Gastrocnemius medialis (tissue), 4 donors: ENCODE results near the gene ARID5B. TPM values are rescaled to one million over a fixed set of nuclear protein-coding genes. Genes with fewer than 3 reads are reported as not detected.
A peak's percentile ranks its signal among the peaks of the same experiment; 100 is the strongest.

Source experiments
- ATAC-seq, 2 donors: fragments of 150-250 bp; one replicate each; pipeline ENCODE4 v1.9.1; 2016
- DNase-seq, 2 donors: peaks; one replicate each; pipeline ENCODE4 v3.0.0-alpha.2; 2019
- H3K27ac ChIP-seq, 4 donors: fragments of 200-600 bp; sonication (generic); 1 replicate in 1 of 4; 2 replicates in 3 of 4; pipeline ENCODE4 v1.5.1; 2016 to 2018; ENCODE audit warnings: mild to moderate bottlenecking in 2 of 4, moderate library complexity in 1 of 4
- H3K27me3 ChIP-seq, 3 donors: fragments of 200-600 bp; sonication (generic) in 2 of 3; 1 replicate in 1 of 3; 2 replicates in 2 of 3; pipeline versions ENCODE4 v1.5.1 to v1.6.0; 2016 to 2019; ENCODE audit warnings: mild to moderate bottlenecking in 1 of 3, moderate library complexity in 1 of 3
- H3K36me3 ChIP-seq, 2 donors: fragments of 200-600 bp; sonication (generic) in 1 of 2; one replicate each; pipeline ENCODE4 v1.5.1; 2017 to 2018
- H3K4me1 ChIP-seq, 2 donors: fragments of 200-600 bp; sonication (generic) in 1 of 2; one replicate each; pipeline ENCODE4 v1.5.1; 2016 to 2017; ENCODE audit warnings: mild to moderate bottlenecking in 2 of 2
- H3K4me3 ChIP-seq, 4 donors: fragments of 200-600 bp; sonication (generic) in 3 of 4; 1 replicate in 1 of 4; 2 replicates in 3 of 4; pipeline ENCODE4 v1.5.1; 2016 to 2019; ENCODE audit warnings: mild to moderate bottlenecking in 2 of 4
- H3K9me3 ChIP-seq, 3 donors: fragments of 200-600 bp; sonication (generic) in 2 of 3; 1 replicate in 1 of 3; 2 replicates in 2 of 3; pipeline ENCODE4 v1.5.1; 2016 to 2019
- POLR2A ChIP-seq, 2 donors: fragments of 450-650 bp; IDR thresholded peaks; one replicate each; pipeline ENCODE4 v1.6.1; 2017; ENCODE audit warnings: antibody characterized with exemption in 2 of 2, mild to moderate bottlenecking in 2 of 2, moderate library complexity in 2 of 2
- in situ Hi-C, 4 donors: fragments of 200-750 bp; cut with MboI; loops; one replicate each; pipeline versions ENCODE4 v1.15.0 to v1.8.0; 2017; ENCODE audit warnings: low sequenced_read_pairs in 4 of 4
- intact Hi-C: fragments of 100-400 bp; cut with DNase I; formaldehyde crosslinking; loops from one replicate; pipeline ENCODE4 v1.15.1; 2023; ENCODE audit warnings: low total_unique reads
- total RNA-seq, 4 donors: library from RNA; depleted of rRNA; stranded (reverse); fragments of >200 nt; gene quantifications; one replicate each; pipeline versions ENCODE4 v1.1.0 to v1.2.3, GENCODE V29; 2016
- TF ChIP-seq, protein P1 (sequence below), 5 experiments: fragments of 450-650 bp in 3 of 5; fragments of 200-600 bp in 2 of 5; sonication (generic) in 2 of 5; IDR thresholded peaks in 4 of 5; conservative IDR thresholded peaks in 1 of 5; 1 replicate in 4 of 5; 2 replicates in 1 of 5; pipeline ENCODE4 v1.5.1; 2016 to 2019; ENCODE audit warnings: antibody characterized with exemption in 5 of 5, mild to moderate bottlenecking in 3 of 5, moderate library complexity in 3 of 5

ARID5B gene
- total RNA-seq, 4 donors from 2014 or later: 156 to 512 (median 263) TPM

DNA sequence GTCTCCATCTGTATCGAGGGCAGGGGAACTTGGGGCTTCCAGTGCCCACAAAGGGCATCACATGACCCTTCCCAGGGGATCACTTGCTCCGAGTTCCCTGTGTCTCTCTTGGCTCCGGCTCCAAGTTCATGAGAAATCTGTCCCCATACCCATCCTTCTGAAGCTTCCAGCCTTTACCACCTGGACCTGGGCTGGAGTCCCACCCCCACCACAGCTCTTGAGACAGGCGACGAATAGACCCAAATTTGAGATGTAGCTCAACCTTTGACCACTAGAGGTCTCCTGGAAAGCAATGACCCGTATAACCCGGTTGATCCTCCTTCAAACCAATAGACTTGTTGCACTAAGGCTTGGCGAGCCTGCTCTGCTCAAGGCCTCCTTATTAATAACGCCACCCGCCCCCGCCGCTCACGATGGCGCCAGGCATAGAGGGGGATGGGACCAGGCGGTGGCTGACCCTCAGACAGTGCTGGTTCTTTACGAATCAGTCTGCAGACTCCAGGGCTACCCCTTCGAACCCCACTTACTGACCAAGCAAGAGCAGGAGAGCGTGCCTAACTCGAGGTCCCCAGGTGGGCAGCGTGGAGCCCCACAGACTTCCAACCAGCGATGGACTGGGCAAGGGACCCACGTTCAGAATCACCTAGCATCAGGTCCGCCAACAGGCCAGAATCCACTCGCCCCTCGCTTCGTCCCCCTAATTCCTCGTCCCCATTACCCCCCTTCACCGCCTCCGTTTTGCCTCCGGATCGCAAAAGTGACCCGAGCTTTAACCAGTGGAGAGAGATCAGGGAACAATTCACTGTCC is 4.4 kb upstream of the ARID5B start:
- intact Hi-C loops: loop anchor here (2.0 kb wide), 1 partner anchor 348 kb away; no protein-coding TSS in a partner anchor

GRCh38 chr10:61897671-61898434 is 3.6 kb upstream of the ARID5B start:
- intact Hi-C loops: loop anchor here (2.0 kb wide), 1 partner anchor 347 kb away; no protein-coding TSS in a partner anchor
- Histone ChIP-seq H3K4me3 (peak overlapping the region; percentile 43 to 49 (median 44)), H3K36me3 (no peaks in the 10 kb centered on the region), H3K4me1 (peaks cover 22 to 41% of the 10 kb centered on the region in 2 donors), H3K9me3 (no peaks in the 10 kb centered on the region), H3K27me3 (no peaks in the 10 kb centered on the region), H3K27ac (peak overlapping the region; percentile 19 to 54 (median 46))
- no peak for ATAC-seq
- DNase-seq: peak in 1 of 2 donors; percentile 21
- in situ Hi-C loops: loop anchor here (5.0 to 25.0 kb wide), 4 partner anchors 337 to 364 kb away; partner anchors contain the start of gene RTKN2 (in 2 of the 4)
- no peak for TF ChIP-seq POLR2A (IDR thresholded peaks at IDR 0.05)
- TF ChIP-seq, protein P1, sequence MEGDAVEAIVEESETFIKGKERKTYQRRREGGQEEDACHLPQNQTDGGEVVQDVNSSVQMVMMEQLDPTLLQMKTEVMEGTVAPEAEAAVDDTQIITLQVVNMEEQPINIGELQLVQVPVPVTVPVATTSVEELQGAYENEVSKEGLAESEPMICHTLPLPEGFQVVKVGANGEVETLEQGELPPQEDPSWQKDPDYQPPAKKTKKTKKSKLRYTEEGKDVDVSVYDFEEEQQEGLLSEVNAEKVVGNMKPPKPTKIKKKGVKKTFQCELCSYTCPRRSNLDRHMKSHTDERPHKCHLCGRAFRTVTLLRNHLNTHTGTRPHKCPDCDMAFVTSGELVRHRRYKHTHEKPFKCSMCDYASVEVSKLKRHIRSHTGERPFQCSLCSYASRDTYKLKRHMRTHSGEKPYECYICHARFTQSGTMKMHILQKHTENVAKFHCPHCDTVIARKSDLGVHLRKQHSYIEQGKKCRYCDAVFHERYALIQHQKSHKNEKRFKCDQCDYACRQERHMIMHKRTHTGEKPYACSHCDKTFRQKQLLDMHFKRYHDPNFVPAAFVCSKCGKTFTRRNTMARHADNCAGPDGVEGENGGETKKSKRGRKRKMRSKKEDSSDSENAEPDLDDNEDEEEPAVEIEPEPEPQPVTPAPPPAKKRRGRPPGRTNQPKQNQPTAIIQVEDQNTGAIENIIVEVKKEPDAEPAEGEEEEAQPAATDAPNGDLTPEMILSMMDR (IDR thresholded peaks at IDR 0.05 in 4 of 5, conservative IDR thresholded peaks at IDR 0.05 in 1 of 5): peak in 2 of 5 experiments; percentile 26 to 36

More for the DNA sequence above, 4.4 kb upstream of the ARID5B start:
- H3K4me3 ChIP-seq: peak overlapping the region; percentile 43 to 49 (median 44)
- in situ Hi-C loops: loop anchor here (5.0 to 25.0 kb wide), 4 partner anchors 338 to 365 kb away; partner anchors contain the start of gene RTKN2 (in 2 of the 4)
- peaks cover 22 to 41% of the 10 kb centered on the region in 2 donors for H3K4me1 ChIP-seq
- H3K36me3 ChIP-seq: no peaks in the 10 kb centered on the region
- peak; percentile 51 to 76 for ATAC-seq
- H3K27me3 ChIP-seq: no peaks in the 10 kb centered on the region
- no peak for TF ChIP-seq POLR2A (IDR thresholded peaks at IDR 0.05)
- TF ChIP-seq, protein P1 (IDR thresholded peaks at IDR 0.05 in 4 of 5, conservative IDR thresholded peaks at IDR 0.05 in 1 of 5): peak; percentile 28 to 75 (median 67)
- no peaks in the 10 kb centered on the region for H3K9me3 ChIP-seq
- peak in 1 of 2 donors; percentile 45 for DNase-seq
- peak overlapping the region; percentile 19 to 54 (median 43) for H3K27ac ChIP-seq

- no peak for ATAC-seq
- no peak overlapping the region for H3K4me3 ChIP-seq
- in situ Hi-C loops: loop anchor here (5.0 to 25.0 kb wide), 4 partner anchors 336 to 364 kb away; partner anchors contain the start of gene RTKN2 (in 2 of the 4)
- no peak for DNase-seq
- TF ChIP-seq, protein P1 (IDR thresholded peaks at IDR 0.05 in 4 of 5, conservative IDR thresholded peaks at IDR 0.05 in 1 of 5): no peak
- no peak for TF ChIP-seq POLR2A (IDR thresholded peaks at IDR 0.05)
- H3K27me3 ChIP-seq: no peaks in the 10 kb centered on the region
- H3K27ac ChIP-seq: peak overlapping the region in 2 of 4 donors; percentile 19 to 43
- H3K36me3 ChIP-seq: no peaks in the 10 kb centered on the region
- no peaks in the 10 kb centered on the region for H3K9me3 ChIP-seq
- intact Hi-C loops: no loop called here
- H3K4me1 ChIP-seq: peaks cover 22 to 41% of the 10 kb centered on the region in 2 donors
Observed at GRCh38 chr10:61898435-61898778, 3.1 kb upstream of the ARID5B start.

DNA sequence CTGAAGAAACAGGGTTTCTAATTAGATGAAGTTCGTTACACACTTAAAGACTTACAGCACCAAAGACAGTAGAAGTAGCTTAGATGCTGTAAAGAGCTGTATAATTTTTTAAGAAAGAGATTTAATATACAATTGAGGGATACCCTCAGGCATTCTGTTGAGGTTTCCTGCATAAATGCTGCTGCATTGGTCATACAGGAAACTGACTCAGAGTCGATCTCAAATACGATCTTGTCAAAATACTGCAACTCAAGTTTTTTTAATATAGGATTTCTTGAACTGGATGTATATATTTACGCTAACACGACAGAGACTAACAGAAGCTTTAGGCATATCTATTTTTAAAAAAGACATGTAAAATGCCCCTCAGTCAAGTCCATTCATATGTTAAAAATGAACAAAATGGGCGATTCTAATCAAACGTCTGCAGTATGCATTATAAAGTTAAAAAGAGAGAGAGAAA is 2.4 kb upstream of the ARID5B start:
- TF ChIP-seq, protein P1 (IDR thresholded peaks at IDR 0.05 in 4 of 5, conservative IDR thresholded peaks at IDR 0.05 in 1 of 5): no peak
- no peak for TF ChIP-seq POLR2A (IDR thresholded peaks at IDR 0.05)
- H3K4me1 ChIP-seq: peaks cover 25 to 41% of the 10 kb centered on the region in 2 donors
- H3K36me3 ChIP-seq: no peaks in the 10 kb centered on the region
- H3K9me3 ChIP-seq: no peaks in the 10 kb centered on the region
- peak overlapping the region; percentile 70 to 97 (median 91) for H3K27ac ChIP-seq
- intact Hi-C loops (no loop called here), in situ Hi-C loops (loop anchor here (5.0 to 25.0 kb wide), 4 partner anchors 336 to 363 kb away; partner anchors contain the start of gene RTKN2 (in 2 of the 4))
- H3K27me3 ChIP-seq: no peaks in the 10 kb centered on the region
- H3K4me3 ChIP-seq: no peak overlapping the region
- DNase-seq (no peak), ATAC-seq (no peak)
